ENCODE measurements around the gene NCK1.
A peak's percentile ranks its signal among the peaks of the same experiment; 100 is the strongest.

Gene NCK1

DNA sequence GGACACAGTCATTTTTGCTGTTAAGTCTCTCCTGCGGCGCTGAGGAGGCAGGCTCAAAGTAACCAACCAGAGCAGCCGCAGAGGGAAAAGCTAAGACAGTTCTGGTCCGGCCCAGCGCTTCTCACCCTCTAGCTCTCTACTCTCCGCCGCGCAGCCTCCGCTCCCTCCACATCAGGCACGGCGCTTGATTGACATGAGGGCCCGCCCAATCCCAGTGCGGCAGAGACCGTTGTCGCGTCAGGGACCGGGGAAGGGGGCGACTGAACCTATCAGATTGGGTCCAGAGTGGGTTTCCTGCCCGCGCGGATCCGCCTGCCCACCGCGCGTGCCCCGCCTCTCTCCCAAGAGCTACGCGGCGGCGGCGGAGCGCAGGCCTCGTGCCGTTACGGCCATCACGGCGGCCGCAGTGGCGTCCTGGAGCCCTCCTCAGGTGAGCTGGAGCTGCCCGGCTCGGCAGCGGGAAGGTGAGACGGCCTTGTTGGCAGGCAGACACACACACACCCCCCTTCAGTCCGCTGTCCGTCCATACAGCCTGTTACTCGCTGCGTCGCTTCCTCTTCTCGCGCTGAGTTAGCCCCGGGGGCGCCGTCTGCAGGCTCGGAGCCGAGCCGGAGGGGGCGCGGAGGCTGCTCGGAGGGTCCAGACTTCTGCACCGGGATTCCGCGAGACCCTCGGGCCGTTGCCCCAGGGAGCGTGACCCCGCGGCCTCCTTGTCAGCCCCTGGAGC, at the start of gene NCK1:
NCK1 (plus strand) TSS at position 319 of the 727 bp plus-strand sequence. CDS start 65,794 bp downstream, outside the sequence.
- DNase-seq, result peak; percentile 96

- no peak for DNase-seq
These were observed 44.6 kb upstream of the NCK1 start for GRCh38 chr3:136817448-136817847.

DNA sequence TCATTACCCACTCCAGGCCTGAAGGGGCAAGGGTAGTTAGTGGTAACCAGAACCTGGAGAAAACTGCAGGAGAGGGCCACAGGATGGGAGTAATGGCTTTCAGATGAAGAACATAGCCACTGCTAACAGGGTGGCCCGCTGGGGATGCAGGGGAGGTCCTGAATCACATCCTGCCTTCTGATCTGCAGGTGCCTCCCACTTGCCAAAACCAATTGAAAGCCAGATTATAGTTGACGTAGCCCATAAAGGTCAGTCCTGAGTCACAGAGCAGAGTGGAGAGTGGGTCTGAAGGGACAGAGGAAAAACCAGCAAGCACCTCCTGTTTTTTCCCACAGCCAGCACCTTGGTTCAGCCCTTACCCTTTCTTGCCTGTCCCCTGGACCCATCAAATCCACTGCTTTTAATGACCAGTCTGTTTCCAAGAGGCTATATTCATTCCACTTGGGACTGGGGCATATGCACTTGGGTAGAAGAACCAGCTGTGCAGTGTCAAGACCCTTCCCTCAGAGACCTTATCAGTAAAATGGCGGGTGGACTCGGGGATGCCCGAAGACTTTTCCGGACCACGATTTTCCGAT, 43.7 kb upstream of the NCK1 start:
- no peak for DNase-seq

- peak; percentile 25 for DNase-seq
These were observed 43.1 kb upstream of the NCK1 start, which contains the start of gene SLC35G2 for GRCh38 chr3:136818769-136819391. Gene SLC35G2 (plus strand): TSS chr3:136819126. CDS start chr3:136854461, 35,335 bp downstream.

GRCh38 chr3:136819392-136819730, 42.6 kb upstream of the NCK1 start:
- no peak for DNase-seq

GRCh38 chr3:136819731-136820679, 42.0 kb upstream of the NCK1 start:
- DNase-seq, result peak; percentile 23

- no peak for DNase-seq
These were observed 30.5 kb upstream of the NCK1 start for GRCh38 chr3:136831461-136831860.

DNA sequence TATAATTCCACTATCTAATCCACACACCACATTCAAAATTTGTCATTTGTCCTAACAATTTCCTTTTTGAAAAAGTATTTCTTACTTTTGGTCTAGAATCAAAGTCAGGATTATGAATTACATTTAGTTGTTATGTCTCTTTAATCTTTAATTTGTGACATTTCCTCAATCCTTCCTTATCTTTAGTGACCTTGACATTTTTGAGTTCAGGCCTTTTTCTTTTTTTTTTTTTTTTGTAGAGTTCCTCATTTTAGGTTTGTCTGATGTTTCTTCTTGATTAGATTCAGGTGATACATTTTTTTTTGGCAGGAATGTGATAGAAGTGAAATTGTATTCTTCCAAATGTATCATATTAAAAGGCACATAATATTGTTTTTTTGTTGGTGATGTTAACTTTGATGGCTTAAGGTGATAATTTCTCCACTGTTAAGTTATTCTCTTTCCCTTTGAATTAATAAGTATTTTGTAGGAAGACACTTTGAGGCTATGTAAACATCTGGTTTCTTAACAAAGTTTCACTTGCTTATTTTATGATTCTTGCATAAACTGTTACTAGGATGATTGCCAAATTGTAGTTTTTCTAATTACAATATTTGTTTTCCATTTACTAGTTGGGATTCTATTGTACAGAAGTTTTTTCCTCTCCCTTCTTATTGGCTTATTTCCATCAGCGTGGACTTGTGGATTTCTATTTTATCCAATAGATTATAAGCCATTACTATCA, 26.8 kb upstream of the NCK1 start:
- no peak for DNase-seq

DNA sequence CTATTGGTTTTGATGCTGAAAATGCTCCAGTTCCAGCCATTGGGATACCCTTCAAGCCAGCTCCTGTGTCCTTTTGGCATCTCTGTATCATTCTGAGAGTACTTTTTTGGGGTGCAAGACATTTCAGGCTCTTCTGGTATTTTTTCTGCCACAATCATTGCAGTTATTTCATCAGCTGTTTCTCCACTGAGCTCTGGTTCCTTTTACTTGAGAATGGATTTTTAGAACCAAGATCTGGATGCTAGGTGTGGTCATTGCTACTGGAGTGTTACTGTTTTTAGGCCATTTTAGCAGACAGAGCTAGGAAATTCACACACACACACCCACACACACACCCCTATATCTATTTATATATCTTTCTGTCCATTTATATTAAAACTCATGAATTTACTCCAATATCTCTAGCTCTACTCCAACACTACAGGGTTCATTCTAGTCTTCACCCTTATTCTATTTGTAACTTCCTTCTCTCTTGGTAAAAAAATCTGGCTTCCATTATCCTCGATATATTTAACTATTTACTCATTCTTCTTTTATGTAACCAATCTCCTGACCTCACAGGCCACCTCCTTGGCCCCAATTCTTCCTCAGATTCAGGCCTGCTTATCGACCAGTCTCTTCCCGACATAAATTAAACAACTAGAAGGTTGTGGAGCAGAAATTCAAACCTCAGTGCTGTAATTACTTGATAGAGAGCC, 26.0 kb upstream of the NCK1 start:
- DNase-seq, result no peak

- DNase-seq, result peak; percentile 62
These were observed 25.4 kb upstream of the NCK1 start for GRCh38 chr3:136836511-136837156.

- DNase-seq, result no peak
These were observed 23.1 kb upstream of the NCK1 start for GRCh38 chr3:136838641-136839555.

DNA sequence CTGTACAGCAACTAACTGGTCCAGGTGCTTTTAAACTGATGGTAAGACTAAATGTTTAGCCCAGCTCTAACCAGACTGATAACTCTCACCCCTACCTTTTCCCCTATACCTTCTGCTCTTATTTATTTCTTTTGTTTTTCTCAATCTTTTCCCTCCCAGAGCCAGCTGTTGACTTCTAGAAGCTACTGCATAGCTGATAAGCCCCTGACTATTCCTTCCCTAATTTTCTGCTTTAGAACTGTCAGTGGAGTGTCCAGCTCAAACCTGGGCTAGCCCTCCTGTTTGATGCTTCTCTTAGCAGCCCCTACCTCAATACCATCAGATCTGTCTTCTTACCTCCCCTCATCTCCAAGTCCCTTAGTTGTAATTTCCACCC, 22.5 kb upstream of the NCK1 start:
- DNase-seq, result no peak

GRCh38 chr3:136840252-136840651, 21.8 kb upstream of the NCK1 start:
- DNase-seq, result no peak

- DNase-seq, result no peak
These were observed 19.7 kb upstream of the NCK1 start for GRCh38 chr3:136842294-136842693.

GRCh38 chr3:136844724-136845123, 17.3 kb upstream of the NCK1 start:
- no peak for DNase-seq

GRCh38 chr3:136852180-136852579, 9.8 kb upstream of the NCK1 start:
- DNase-seq, result no peak

GRCh38 chr3:136856665-136857064, 5.3 kb upstream of the NCK1 start:
- no peak for DNase-seq

DNA sequence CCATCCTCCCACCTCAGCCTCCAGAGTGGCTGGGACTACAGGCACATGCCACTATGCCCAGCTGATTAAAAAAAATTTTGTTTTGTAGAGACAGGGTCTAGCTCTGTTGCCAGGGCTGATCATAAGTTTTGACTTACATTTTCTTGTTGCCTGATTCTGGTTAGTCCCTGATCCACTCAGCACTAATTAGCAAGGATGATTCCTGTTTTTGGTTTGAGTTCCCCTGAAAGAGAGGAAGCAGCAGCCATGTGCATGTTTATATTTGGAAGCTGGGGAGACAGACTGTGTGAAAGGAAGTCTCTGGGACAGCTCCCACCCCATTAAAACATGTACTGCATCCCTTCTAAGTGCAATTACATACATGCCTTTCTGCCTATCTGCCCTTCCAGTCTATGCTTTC, 3.6 kb upstream of the NCK1 start:
- no peak for DNase-seq

DNA sequence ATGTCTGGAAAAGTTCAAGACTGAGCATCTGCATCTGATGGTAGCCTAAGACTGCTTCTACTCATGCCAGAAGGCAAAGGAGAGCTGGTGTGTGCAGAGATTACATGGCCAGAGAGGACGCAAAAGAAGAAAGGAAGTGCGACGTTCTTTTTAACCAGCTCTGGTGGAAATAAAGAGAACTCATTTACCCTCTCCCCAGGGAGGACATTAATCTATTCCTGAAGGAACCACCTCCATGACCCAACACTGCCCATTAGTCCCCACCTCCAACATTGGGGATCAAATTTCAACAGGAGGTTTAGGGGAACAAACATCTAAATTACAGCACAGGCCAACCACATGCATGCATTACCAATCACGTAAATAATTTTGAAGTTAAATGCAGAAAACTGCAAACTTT, 1.5 kb upstream of the NCK1 start:
- no peak for DNase-seq

Measured in NCI-H2171 (cell line).